Esophagus muscularis mucosa (tissue), 4 donors: ENCODE data around the gene RAP2B.
"Not testable (repeated sequence)": the region's sequence is repeated elsewhere in the genome, so short reads cannot be mapped to it uniquely, and the experiment has no call there.

Experiments used
- EP300 ChIP-seq: sonication (generic); formaldehyde crosslinking; IDR thresholded peaks from one replicate; pipeline ENCODE4 v1.6.1; 2017; ENCODE audit warnings: antibody characterized with exemption
- POLR2A ChIP-seq: fragments of 450-650 bp; IDR thresholded peaks from one replicate; pipeline ENCODE4 v1.6.1; 2017; ENCODE audit warnings: antibody characterized with exemption, moderate library complexity, mild to moderate bottlenecking, low read depth
- POLR2AphosphoS5 ChIP-seq, 2 donors: sonication (generic); formaldehyde crosslinking; IDR thresholded peaks; one replicate each; pipeline ENCODE4 v1.6.1; 2017; ENCODE audit warnings: antibody characterized with exemption in 2 of 2
- TF ChIP-seq, protein P1 (sequence below), 3 experiments: fragments of 200-600 bp in 2 of 3; fragments of 450-650 bp in 1 of 3; sonication (generic) in 2 of 3; IDR thresholded peaks; one replicate each; pipeline ENCODE4 v1.5.1; 2017 to 2019; ENCODE audit warnings: antibody characterized with exemption in 3 of 3, mild to moderate bottlenecking in 2 of 3, moderate library complexity in 1 of 3

GRCh38 chr3:153193786-153194476 is 31.9 kb downstream of the RAP2B start:
- TF ChIP-seq POLR2A; POLR2AphosphoS5 (IDR thresholded peaks at IDR 0.05); EP300: not testable (repeated sequence)
- TF ChIP-seq, protein P1, sequence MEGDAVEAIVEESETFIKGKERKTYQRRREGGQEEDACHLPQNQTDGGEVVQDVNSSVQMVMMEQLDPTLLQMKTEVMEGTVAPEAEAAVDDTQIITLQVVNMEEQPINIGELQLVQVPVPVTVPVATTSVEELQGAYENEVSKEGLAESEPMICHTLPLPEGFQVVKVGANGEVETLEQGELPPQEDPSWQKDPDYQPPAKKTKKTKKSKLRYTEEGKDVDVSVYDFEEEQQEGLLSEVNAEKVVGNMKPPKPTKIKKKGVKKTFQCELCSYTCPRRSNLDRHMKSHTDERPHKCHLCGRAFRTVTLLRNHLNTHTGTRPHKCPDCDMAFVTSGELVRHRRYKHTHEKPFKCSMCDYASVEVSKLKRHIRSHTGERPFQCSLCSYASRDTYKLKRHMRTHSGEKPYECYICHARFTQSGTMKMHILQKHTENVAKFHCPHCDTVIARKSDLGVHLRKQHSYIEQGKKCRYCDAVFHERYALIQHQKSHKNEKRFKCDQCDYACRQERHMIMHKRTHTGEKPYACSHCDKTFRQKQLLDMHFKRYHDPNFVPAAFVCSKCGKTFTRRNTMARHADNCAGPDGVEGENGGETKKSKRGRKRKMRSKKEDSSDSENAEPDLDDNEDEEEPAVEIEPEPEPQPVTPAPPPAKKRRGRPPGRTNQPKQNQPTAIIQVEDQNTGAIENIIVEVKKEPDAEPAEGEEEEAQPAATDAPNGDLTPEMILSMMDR (IDR thresholded peaks at IDR 0.05), result not testable (repeated sequence)
